Measurements from ENCODE around the gene PAM. TPM values are rescaled to one million over a fixed set of nuclear protein-coding genes. Genes with fewer than 3 reads are reported as not detected.

The PAM gene
- total RNA-seq, 1 experiment from 2014 or later: 257 TPM

GRCh38 chr5:102969641-102970040 lies 214.5 kb downstream of the PAM start:
- H3K36me3 ChIP-seq (ENCODE audit: control insufficient read depth in 1 of 2, insufficient read depth in 2 of 2, low read length in 2 of 2): peaks cover 0 to 6% of the 10 kb centered on the region in 2 experiments; a peak in 1 of 4 replicates
- H3K4me3 ChIP-seq (replicated peaks in 1 of 2; ENCODE audit: low read depth in 1 of 2, low read length in 2 of 2): no peak overlapping the region
- DNase-seq (ENCODE audit: low read depth, low spot score) (no peak), ATAC-seq (no peak)
- H3K79me2 ChIP-seq (ENCODE audit: insufficient read depth, low read length): no peaks in the 10 kb centered on the region
- H2AFZ ChIP-seq (ENCODE audit: low read depth, low read length, poor library complexity, severe bottlenecking): no peak overlapping the region
- no peaks in the 10 kb centered on the region for H3K9me2 ChIP-seq (ENCODE audit: insufficient read depth)
- POLR2A ChIA-PET: interaction anchor here (0.5 kb wide), 1 partner anchor 9 kb away, joined by 4 read pairs; no protein-coding TSS in a partner anchor
- no TSS peak for BruUV-seq (replicated peaks)
- RAD21 ChIA-PET (ENCODE audit: low non-redundant PET in 1 of 2, low total read pairs in 2 of 2, uncharacterized antibody in 2 of 2, unreplicated experiment in 2 of 2): no interaction called here
- CTCF ChIA-PET: interaction anchor here (3.3 kb wide), 1 partner anchor 288 kb away, joined by 22 read pairs; no protein-coding TSS in a partner anchor
- H4K20me1 ChIP-seq (ENCODE audit: insufficient read depth): no peaks in the 10 kb centered on the region
- no peaks in the 10 kb centered on the region for H3K9me3 ChIP-seq (ENCODE audit: control insufficient read depth in 1 of 2, insufficient read depth in 1 of 2, low read depth in 1 of 2, low read length in 2 of 2)
- no peak overlapping the region for H3K4me2 ChIP-seq (ENCODE audit: low read length)
- no peaks in the 10 kb centered on the region for H3K27me3 ChIP-seq (ENCODE audit: insufficient read depth, low read length)
- no peak for TF ChIP-seq EGR1 (IDR thresholded peaks at IDR 0.05; ENCODE audit: low read depth)
- no peak for TF ChIP-seq POLR2AphosphoS5 (IDR thresholded peaks at IDR 0.05; ENCODE audit: low read depth, low read length)
- intact Hi-C loops (cut with micrococcal nuclease): loop anchor here (2.0 to 5.0 kb wide), 3 partner anchors 168 to 289 kb away; no protein-coding TSS in a partner anchor
- H3K9ac ChIP-seq (ENCODE audit: low read length): no peak overlapping the region
- no peak overlapping the region; the same call in 1 of the 2 replicates for H3K27ac ChIP-seq (ENCODE audit: low read depth, low read length)
- peaks cover 0 to 5% of the 10 kb centered on the region in 2 experiments; a peak in 1 of 4 replicates for H3K4me1 ChIP-seq (ENCODE audit: control insufficient read depth in 1 of 2, insufficient read depth in 2 of 2, low read length in 2 of 2)

GRCh38 chr5:102971676-102972293 lies 216.7 kb downstream of the PAM start:
- no peaks in the 10 kb centered on the region for H3K79me2 ChIP-seq (ENCODE audit: insufficient read depth, low read length)
- no peak overlapping the region for H3K9ac ChIP-seq (ENCODE audit: low read length)
- H3K9me3 ChIP-seq (ENCODE audit: control insufficient read depth in 1 of 2, insufficient read depth in 1 of 2, low read depth in 1 of 2, low read length in 2 of 2): no peaks in the 10 kb centered on the region
- peak overlapping the region; percentile 42; the same call in 1 of the 2 replicates for H3K27ac ChIP-seq (ENCODE audit: low read depth, low read length)
- no TSS peak for BruUV-seq (replicated peaks)
- no peaks in the 10 kb centered on the region for H3K9me2 ChIP-seq (ENCODE audit: insufficient read depth)
- CTCF ChIA-PET: interaction anchor here (1.0 to 3.3 kb wide), 3 partner anchors 191 to 290 kb away, joined by 3 to 22 read pairs (median 6); no protein-coding TSS in a partner anchor
- ATAC-seq: peak; percentile 84
- DNase-seq (ENCODE audit: low read depth, low spot score): peak; percentile 26
- H4K20me1 ChIP-seq (ENCODE audit: insufficient read depth): no peaks in the 10 kb centered on the region
- intact Hi-C loops (cut with micrococcal nuclease): loop anchor here (2.0 to 5.0 kb wide), 4 partner anchors 166 to 389 kb away; no protein-coding TSS in a partner anchor
- H3K4me2 ChIP-seq (ENCODE audit: low read length): no peak overlapping the region
- H3K27me3 ChIP-seq (ENCODE audit: insufficient read depth, low read length): no peaks in the 10 kb centered on the region
- RAD21 ChIA-PET (ENCODE audit: low non-redundant PET in 1 of 2, low total read pairs in 2 of 2, uncharacterized antibody in 2 of 2, unreplicated experiment in 2 of 2): interaction anchor here (1.1 to 1.2 kb wide), 2 partner anchors 290 kb away, joined by 3 to 4 read pairs; no protein-coding TSS in a partner anchor
- POLR2A ChIA-PET: no interaction called here
- H3K36me3 ChIP-seq (ENCODE audit: control insufficient read depth in 1 of 2, insufficient read depth in 2 of 2, low read length in 2 of 2): peaks cover 2 to 6% of the 10 kb centered on the region in 2 experiments; a peak in 2 of 4 replicates
- no peak overlapping the region for H3K4me3 ChIP-seq (replicated peaks in 1 of 2; ENCODE audit: low read depth in 1 of 2, low read length in 2 of 2)
- no peak overlapping the region for H2AFZ ChIP-seq (ENCODE audit: low read depth, low read length, poor library complexity, severe bottlenecking)
- H3K4me1 ChIP-seq (ENCODE audit: control insufficient read depth in 1 of 2, insufficient read depth in 2 of 2, low read length in 2 of 2): peaks cover 0 to 5% of the 10 kb centered on the region in 2 experiments; a peak in 1 of 4 replicates
- TF ChIP-seq RAD21 (IDR thresholded peaks at IDR 0.05; ENCODE audit: low read depth) (peak; percentile 81), SRF (IDR thresholded peaks at IDR 0.05; ENCODE audit: low read depth) (no peak), TCF7L2 (IDR thresholded peaks at IDR 0.05; ENCODE audit: borderline replicate concordance, extremely low read depth, insufficient read depth, insufficient read length) (no peak), ZNF274 (IDR thresholded peaks at IDR 0.05; ENCODE audit: low read depth, low read length) (no peak), ELF1 (IDR thresholded peaks at IDR 0.05; ENCODE audit: borderline replicate concordance, low read depth) (no peak), ATF3 (IDR thresholded peaks at IDR 0.05) (no peak), SIN3A (IDR thresholded peaks at IDR 0.05; ENCODE audit: low read depth) (no peak), YY1 (IDR thresholded peaks at IDR 0.05; ENCODE audit: extremely low read depth, insufficient replicate concordance, low read depth, low read length) (no peak), CTCF (IDR thresholded peaks at IDR 0.05 in 2 of 3, conservative IDR thresholded peaks at IDR 0.05 in 1 of 3; ENCODE audit: borderline replicate concordance in 1 of 3, insufficient read depth in 1 of 3, low read depth in 2 of 3, low read length in 2 of 3) (peak; percentile 52 to 63 (median 59); a peak in 5 of 6 replicates), ZBTB33 (IDR thresholded peaks at IDR 0.05; ENCODE audit: extremely low read depth, insufficient replicate concordance, low read length) (no peak), FOSL1 (IDR thresholded peaks at IDR 0.05; ENCODE audit: low read depth) (no peak), JUND (IDR thresholded peaks at IDR 0.05) (no peak), EZH2phosphoT487 (IDR thresholded peaks at IDR 0.05; ENCODE audit: borderline replicate concordance) (no peak)
